H1 (cell line): ENCODE measurements around the gene LHX2. TPM values are rescaled to one million over a fixed set of nuclear protein-coding genes. Genes with fewer than 3 reads are reported as not detected.

ENCODE experiments used
- EGR1 ChIP-seq: IDR thresholded peaks from 2 replicates; pipeline ENCODE4 v1.6.1; 2011; ENCODE audit warnings: low read depth, low read length, borderline replicate concordance
- JUND ChIP-seq: IDR thresholded peaks from 2 replicates; pipeline ENCODE4 v1.6.1; 2011; ENCODE audit warnings: mild to moderate bottlenecking, improper control_type of control experiment, low read length
- RXRA ChIP-seq: IDR thresholded peaks from 2 replicates; pipeline ENCODE4 v1.6.1; 2011; ENCODE audit warnings: low read depth, mild to moderate bottlenecking, low read length, moderate library complexity; ENCODE audit not compliant: insufficient read depth
- SAP30 ChIP-seq: fragments of 300-600 bp; sonication (generic); IDR thresholded peaks from 2 replicates; pipeline ENCODE4 v1.7.1; 2012; ENCODE audit warnings: low read length, moderate library complexity, mild to moderate bottlenecking, inconsistent platforms; ENCODE audit not compliant: insufficient read depth, insufficient replicate concordance
- SIRT6 ChIP-seq: IDR thresholded peaks from one replicate; pipeline ENCODE4 v1.7.1; 2012; ENCODE audit warnings: low read length, inconsistent platforms
- polyA plus RNA-seq, 7 experiments: library from polyadenylated mRNA; depleted of rRNA in 3 of 7; stranded (reverse) in 5 of 7; unstranded in 2 of 7; fragments of >200 nt in 5 of 7; fragments of 200-250 nt in 2 of 7; gene quantifications; 1 replicate in 5 of 7; 2 replicates in 1 of 7; 4 replicates in 1 of 7; pipeline versions ENCODE4 v1.2.1 to v1.2.3, GENCODE V29; 2011 to 2013; ENCODE audit warnings: missing spikeins in 2 of 7, mixed read lengths in 2 of 7
- total RNA-seq: library from RNA; stranded (reverse); fragmentation: NEBNext Ultra II Directional; extraction: Animal tissue kit (Norgen Biotek cat#: 25700); gene quantifications from 2 replicates; pipeline ENCODE4 v1.2.1, GENCODE V29; 2021
- TF ChIP-seq, protein P1 (sequence below): IDR thresholded peaks from 2 replicates; pipeline ENCODE4 v1.6.1; 2012; ENCODE audit warnings: low read length, inconsistent platforms

The LHX2 gene
- total and polyA plus RNA-seq, 2 of the 8 experiments (the other 6 are each of a cell fraction or from before 2014, with no cell fraction given), result 0.11 to 0.86 TPM

DNA sequence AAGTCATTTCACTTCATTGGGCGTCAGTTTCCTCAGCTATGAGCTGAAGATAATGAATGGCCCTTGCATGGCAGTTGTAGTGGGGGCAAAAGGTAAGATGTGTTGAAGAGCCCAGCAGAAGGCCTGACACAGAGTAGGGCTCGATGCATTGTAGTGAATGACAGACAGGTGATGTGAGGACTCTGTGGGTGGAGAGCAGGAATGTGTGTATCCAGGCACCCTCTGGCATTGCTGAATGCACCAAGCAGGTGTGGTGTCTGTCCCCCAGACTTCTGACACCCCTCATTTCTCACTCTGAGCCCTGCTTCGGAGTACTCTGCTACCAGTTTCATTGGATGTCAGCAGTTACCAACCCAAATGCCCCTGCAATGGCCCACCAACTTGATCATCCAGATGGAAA, 22.4 kb downstream of the LHX2 start (continued):
- TF ChIP-seq, protein P1, sequence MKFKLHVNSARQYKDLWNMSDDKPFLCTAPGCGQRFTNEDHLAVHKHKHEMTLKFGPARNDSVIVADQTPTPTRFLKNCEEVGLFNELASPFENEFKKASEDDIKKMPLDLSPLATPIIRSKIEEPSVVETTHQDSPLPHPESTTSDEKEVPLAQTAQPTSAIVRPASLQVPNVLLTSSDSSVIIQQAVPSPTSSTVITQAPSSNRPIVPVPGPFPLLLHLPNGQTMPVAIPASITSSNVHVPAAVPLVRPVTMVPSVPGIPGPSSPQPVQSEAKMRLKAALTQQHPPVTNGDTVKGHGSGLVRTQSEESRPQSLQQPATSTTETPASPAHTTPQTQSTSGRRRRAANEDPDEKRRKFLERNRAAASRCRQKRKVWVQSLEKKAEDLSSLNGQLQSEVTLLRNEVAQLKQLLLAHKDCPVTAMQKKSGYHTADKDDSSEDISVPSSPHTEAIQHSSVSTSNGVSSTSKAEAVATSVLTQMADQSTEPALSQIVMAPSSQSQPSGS, result no peak
- no peak for TF ChIP-seq SIRT6
- TF ChIP-seq SAP30, result no peak
- no peak for TF ChIP-seq EGR1
- TF ChIP-seq JUND, result no peak
- TF ChIP-seq RXRA, result no peak
